Heart left ventricle (tissue), 13 donors: ENCODE results near the gene PDE9A.

ENCODE experiments used
- POLR2A ChIP-seq, 2 donors: fragments of 450-650 bp; IDR thresholded peaks; one replicate each; pipeline ENCODE4 v1.6.1; 2017; ENCODE audit warnings: antibody characterized with exemption in 2 of 2, mild to moderate bottlenecking in 2 of 2, moderate library complexity in 2 of 2
- TF ChIP-seq, protein P1 (sequence below), 12 donors: fragments of 200-600 bp; sonication (generic) in 4 of 12; IDR thresholded peaks; one replicate each; pipeline versions ENCODE4 v1.5.0 to v1.8.0; 2018 to 2022; ENCODE audit warnings: antibody characterized with exemption in 12 of 12, mild to moderate bottlenecking in 5 of 12
- donor health status: ischemic (EF 13 %, LVEDD 7.1; RV severe dilation, severe dysfunction).
- donor health status: DM: no; HTN: yes; CAD: no.
- donor health status: DM: no; HTN: no; CAD: no.
- donor health status: ischemic (EF 25% LVEDD 6.9; RV normal size, moderate dysfunction).
- donor health status: ischemic (EF 25% LVEDD 5.7; RV mildly dilated, moderate dysfunction).
- donor health status: ischemic (EF 35%, LVEDD 5.7; RV mildly dilated, moderate dysfunction).
- donor health status: nonischemic (EF 11% LVEDD 7.7; RV severe dilation, severe dysfunction).
- donor health status: DM: yes; HTN: yes; CAD: no.
- donor health status: PGD.
- donor health status: ischemic (EF 29% LVEDD 5.4; RV normal size, mild dysfunction).
- donor health status: nonischemic (EF 23%, LVEDD 6.1; RV moderate dilation, normal function).

DNA sequence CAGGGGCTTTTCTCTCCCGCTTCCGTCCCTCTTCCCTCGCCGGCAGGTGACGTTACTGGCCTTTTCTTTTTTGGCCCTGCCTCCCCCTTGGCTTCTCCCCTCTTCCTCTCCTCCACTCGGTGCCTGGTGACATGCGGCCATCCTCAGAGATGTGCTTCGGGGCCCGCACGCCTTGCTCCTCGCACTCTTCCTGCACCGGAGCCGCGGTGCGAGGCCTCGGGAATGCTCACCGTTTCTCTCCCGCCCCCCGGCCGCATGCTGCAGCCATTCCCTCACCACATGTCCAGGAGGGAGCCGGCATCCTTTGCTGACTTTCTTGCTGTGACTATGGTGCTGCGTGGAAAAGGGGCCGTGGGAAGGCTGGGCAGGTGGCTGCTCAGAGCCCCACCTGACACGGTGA lies 39.3 kb downstream of the PDE9A start:
- TF ChIP-seq, protein P1, sequence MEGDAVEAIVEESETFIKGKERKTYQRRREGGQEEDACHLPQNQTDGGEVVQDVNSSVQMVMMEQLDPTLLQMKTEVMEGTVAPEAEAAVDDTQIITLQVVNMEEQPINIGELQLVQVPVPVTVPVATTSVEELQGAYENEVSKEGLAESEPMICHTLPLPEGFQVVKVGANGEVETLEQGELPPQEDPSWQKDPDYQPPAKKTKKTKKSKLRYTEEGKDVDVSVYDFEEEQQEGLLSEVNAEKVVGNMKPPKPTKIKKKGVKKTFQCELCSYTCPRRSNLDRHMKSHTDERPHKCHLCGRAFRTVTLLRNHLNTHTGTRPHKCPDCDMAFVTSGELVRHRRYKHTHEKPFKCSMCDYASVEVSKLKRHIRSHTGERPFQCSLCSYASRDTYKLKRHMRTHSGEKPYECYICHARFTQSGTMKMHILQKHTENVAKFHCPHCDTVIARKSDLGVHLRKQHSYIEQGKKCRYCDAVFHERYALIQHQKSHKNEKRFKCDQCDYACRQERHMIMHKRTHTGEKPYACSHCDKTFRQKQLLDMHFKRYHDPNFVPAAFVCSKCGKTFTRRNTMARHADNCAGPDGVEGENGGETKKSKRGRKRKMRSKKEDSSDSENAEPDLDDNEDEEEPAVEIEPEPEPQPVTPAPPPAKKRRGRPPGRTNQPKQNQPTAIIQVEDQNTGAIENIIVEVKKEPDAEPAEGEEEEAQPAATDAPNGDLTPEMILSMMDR (IDR thresholded peaks at IDR 0.05) = no peak
- TF ChIP-seq POLR2A (IDR thresholded peaks at IDR 0.05) = no peak
